ENCODE measurements around the gene ZNF493. TPM values are rescaled to one million over a fixed set of nuclear protein-coding genes. Genes with fewer than 3 reads are reported as not detected.

Gene ZNF493
- total RNA-seq, 2 donors from 2014 or later = 10.4 to 17.0 TPM

DNA sequence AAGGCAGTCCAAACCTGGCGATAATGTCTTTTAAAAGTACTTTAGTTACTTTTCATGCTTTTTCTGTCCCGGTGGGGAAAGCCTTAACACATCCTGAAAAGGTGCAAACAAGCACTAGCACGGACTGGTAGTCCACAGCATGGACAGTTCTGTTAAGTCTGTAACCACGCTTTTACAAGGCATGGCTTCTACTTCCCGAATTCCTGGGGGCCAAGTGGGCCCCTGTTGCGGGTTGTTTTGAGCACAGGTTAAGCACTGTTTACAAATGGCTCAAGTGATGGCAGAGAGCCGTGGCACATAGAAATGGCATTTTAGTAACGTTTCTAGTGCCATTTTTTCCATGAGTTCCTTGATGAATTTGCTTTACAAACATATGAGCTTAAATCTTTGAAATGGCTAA lies 37.6 kb downstream of the ZNF493 start:
- Mint-ChIP-seq H3K9me3 (peaks cover 26% of the 10 kb centered on the region), H3K36me3 (ENCODE audit: low read depth) (no peaks in the 10 kb centered on the region), H3K27ac (no peak overlapping the region)

DNA sequence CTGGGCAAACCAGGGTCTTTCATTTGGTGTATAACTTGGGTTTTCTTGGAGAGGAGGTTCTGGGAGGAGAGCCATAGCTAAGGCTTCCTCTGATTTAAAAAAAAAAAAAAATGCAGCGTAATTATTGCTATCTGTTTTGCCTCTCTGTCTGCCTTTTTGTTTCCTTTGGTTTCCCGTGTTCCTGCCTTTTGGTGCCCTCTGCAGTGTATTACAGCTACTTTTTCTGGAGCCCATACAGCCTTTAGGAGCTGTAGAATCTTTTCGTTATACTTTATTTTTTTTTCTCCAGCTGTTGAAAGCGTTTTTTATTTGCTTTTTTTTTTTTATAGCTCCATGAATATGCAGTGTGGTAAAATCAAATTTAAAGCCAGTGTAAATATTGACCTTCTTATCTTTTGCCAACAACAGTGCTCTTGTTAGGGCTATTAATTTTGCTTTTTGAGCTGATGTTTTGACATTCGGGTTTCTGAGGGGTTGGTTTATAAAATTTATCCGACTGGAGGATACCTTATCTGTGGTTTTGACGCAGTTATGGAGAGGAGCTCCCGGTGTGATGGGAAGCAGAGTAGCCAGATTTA lies 38.1 kb downstream of the ZNF493 start:
- no peak for ATAC-seq (replicated peaks)
- no peak overlapping the region for H3K27ac Mint-ChIP-seq
- peaks cover 32% of the 10 kb centered on the region for H3K9me3 Mint-ChIP-seq
- no peak overlapping the region for H3K4me3 Mint-ChIP-seq
- H3K4me1 Mint-ChIP-seq = no peaks in the 10 kb centered on the region
- H3K27me3 Mint-ChIP-seq = no peaks in the 10 kb centered on the region
- no peaks in the 10 kb centered on the region for H3K36me3 Mint-ChIP-seq (ENCODE audit: low read depth)

More for the DNA sequence above, 37.6 kb downstream of the ZNF493 start:
- H3K4me1 Mint-ChIP-seq = no peaks in the 10 kb centered on the region
- ATAC-seq (replicated peaks) = no peak
- H3K4me3 Mint-ChIP-seq = no peak overlapping the region
- no peaks in the 10 kb centered on the region for H3K27me3 Mint-ChIP-seq

DNA sequence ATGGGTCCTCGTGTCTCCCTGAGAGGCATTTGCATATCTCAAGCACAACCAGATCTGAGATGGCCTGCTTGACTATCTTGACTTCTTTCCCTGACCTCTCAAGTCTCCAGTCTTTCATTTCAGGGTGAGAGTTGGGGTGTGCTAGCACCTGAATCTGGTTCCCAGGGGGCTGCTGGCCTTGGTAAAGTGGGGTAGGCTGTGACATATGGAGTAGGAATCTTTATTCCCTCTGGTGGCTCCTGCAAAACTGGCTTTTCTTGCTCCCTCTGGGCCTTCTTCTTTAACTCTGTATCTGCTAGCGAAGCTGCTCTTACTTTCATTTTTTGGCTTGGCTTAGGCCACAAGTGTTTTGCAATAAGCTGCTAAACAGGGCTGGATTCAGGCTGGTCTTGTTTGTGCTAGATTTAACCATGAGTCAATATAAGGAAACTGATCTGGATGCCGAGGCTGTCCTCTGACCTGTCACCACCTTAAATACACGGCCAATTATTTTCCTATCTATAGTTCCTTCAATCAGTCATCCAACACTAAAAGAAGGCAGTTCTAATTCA lies 42.3 kb downstream of the ZNF493 start:
- Mint-ChIP-seq H3K27ac (no peak overlapping the region), H3K4me1 (no peaks in the 10 kb centered on the region), H3K9me3 (peaks cover 17% of the 10 kb centered on the region), H3K4me3 (no peak overlapping the region), H3K27me3 (no peaks in the 10 kb centered on the region), H3K36me3 (ENCODE audit: low read depth) (no peaks in the 10 kb centered on the region)
- ATAC-seq (replicated peaks) = no peak

DNA sequence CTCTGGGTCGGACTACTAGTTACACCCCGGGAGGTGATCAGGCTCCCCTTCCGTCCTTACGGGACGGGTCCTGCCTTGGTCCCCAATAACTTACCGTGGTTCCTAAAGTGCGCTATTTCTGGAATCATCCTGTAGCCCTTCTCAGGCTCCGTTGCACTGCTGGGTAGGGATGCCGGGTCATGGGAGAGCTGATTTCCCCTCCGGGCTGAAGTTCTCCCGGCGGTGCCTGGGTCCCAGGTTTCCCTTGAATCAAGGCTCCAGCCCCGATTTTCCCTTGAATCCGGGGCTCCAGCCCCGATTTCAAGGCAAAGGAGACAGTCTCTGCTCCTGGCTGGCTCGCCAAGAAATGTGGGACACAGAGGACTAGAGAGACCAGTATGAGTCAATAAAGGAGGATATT lies 43.4 kb downstream of the ZNF493 start:
- Mint-ChIP-seq H3K27ac (no peak overlapping the region), H3K4me3 (no peak overlapping the region), H3K9me3 (peaks cover 17% of the 10 kb centered on the region), H3K27me3 (no peaks in the 10 kb centered on the region), H3K4me1 (no peaks in the 10 kb centered on the region), H3K36me3 (ENCODE audit: low read depth) (no peaks in the 10 kb centered on the region)
- ATAC-seq (replicated peaks) = no peak

DNA sequence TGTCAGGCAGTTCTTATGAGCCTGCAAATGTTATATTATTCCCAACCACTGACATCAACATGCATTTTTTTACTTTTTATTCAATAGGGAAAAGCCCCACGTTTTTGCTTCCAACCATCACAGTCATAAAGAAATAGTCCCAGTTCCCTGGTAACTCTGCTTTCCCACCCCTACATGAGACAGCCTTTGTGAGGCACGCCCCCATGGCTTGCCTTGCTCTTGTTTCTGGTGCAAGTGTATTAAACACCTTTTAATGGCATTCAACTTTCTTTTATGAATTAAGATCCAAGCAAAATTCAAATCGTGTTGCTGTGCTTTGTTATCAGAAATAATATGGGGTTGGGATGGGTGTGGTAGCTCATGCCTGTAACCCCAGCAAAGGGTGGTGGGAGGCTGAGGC lies 54.3 kb downstream of the ZNF493 start:
- H3K36me3 Mint-ChIP-seq (ENCODE audit: low read depth) = peaks cover 6% of the 10 kb centered on the region
- H3K9me3 Mint-ChIP-seq = peaks cover 5% of the 10 kb centered on the region
- no peak overlapping the region for H3K4me3 Mint-ChIP-seq
- H3K27ac Mint-ChIP-seq = no peak overlapping the region
- ATAC-seq (replicated peaks) = no peak
- H3K27me3 Mint-ChIP-seq = no peaks in the 10 kb centered on the region
- H3K4me1 Mint-ChIP-seq = no peaks in the 10 kb centered on the region

DNA sequence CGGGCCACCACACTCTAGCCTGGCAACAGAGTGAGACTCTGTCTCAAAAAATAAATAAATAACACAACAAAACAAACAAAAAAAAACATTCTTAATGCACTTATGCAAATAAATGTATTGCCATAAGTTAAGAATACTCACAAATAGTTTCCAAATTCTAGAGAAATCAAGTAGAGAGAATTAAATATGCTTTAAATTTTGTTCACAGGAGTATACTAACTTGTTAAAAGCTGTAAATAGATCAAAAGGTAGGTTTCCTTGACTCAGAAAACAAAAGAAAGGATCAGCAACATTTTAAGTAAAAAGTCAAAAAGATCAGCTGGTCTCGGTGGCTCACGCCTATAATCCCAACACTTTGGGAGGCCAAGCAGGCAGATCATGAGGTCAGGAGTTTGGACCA lies 58.0 kb downstream of the ZNF493 start:
- peaks cover 6% of the 10 kb centered on the region for H3K36me3 Mint-ChIP-seq (ENCODE audit: low read depth)
- no peaks in the 10 kb centered on the region for H3K4me1 Mint-ChIP-seq
- H3K9me3 Mint-ChIP-seq = peaks cover 7% of the 10 kb centered on the region
- no peaks in the 10 kb centered on the region for H3K27me3 Mint-ChIP-seq
- ATAC-seq (replicated peaks) = no peak
- H3K27ac Mint-ChIP-seq = no peak overlapping the region
- H3K4me3 Mint-ChIP-seq = no peak overlapping the region

DNA sequence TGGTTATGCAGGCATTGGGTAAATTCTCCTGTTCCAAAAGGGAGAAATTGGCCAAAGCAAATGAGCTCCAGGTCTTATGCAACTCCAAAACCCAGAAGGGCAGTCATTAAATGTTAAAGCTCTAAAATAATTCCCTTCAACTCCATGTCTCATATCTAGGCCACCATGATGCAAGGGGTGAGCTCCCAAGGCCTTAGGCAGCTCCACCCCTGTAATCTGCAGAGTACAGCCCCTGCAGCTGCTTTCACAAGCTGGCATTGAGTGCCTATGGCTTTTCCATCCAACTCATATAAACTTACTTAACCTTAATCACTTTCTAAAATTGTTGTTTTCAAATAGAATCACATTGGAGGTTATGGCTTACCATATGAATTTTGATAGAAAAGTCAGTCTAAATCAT lies 63.8 kb downstream of the ZNF493 start:
- ATAC-seq (replicated peaks) = no peak
- Mint-ChIP-seq H3K27ac (no peak overlapping the region), H3K36me3 (ENCODE audit: low read depth) (peaks cover 5% of the 10 kb centered on the region), H3K4me1 (no peaks in the 10 kb centered on the region), H3K4me3 (no peak overlapping the region), H3K27me3 (peaks cover 7% of the 10 kb centered on the region), H3K9me3 (peaks cover 9% of the 10 kb centered on the region)

DNA sequence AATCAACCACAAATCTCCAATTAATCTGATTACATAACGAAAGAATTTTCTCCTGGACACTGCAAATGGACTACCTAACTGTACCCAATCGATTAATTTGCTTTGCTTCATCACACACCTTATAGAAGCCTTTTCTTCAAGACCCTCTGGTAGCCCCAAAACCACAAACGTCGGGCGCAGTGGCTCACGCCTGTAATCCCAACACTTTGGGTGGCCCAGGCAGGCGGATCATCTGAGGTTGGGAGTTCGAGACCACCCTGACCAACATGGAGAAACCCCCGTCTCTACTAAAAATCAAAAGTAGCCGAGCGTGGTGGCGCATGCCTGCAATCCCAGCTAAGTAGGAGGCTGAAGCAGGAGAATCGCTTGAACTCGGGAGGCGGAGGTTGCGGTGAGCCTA lies 65.6 kb downstream of the ZNF493 start:
- no peaks in the 10 kb centered on the region for H3K4me1 Mint-ChIP-seq

DNA sequence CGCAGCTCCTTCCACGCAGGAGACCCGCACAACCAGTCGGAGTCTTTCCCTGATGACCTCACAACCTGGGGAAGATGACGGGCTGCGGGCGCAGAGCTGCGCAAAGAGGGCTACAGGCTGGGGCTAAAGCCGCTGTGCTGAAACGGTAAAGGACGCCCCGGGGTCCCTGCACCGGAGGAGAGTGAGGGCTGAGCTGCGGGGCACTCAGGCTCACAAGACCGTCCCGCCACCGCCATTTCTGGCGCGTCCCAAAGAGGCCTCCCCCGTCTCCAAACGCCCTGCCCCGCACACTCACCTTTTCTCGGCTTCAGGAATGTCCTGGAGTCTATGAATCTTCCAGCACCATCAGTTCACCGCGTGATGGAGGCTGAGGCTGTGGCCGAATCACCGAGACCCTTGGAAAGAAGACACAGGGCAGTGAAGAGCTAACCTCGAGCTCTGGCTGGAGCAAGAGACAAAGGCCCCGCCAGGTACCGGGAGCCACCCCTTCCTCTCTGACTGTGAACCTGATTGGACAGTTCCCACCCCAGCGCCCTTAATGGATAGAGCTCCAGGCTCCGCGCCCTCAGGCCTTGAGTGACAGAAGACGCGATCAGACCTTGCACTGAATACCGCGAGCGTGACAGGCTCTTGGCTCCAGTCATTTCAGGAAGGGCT lies 66.6 kb downstream of the ZNF493 start:
- H3K27me3 Mint-ChIP-seq = peaks cover 7% of the 10 kb centered on the region
- H3K4me1 Mint-ChIP-seq = no peaks in the 10 kb centered on the region
- peak; percentile 99 for ATAC-seq (replicated peaks)
- peak overlapping the region; percentile 89 for H3K4me3 Mint-ChIP-seq
- peak overlapping the region; percentile 67 for H3K27ac Mint-ChIP-seq
- peaks cover 5% of the 10 kb centered on the region for H3K36me3 Mint-ChIP-seq (ENCODE audit: low read depth)
- H3K9me3 Mint-ChIP-seq = peaks cover 3% of the 10 kb centered on the region

More for the DNA sequence above, 65.6 kb downstream of the ZNF493 start:
- ATAC-seq (replicated peaks) = no peak
- Mint-ChIP-seq H3K27ac (no peak overlapping the region), H3K9me3 (peaks cover 7% of the 10 kb centered on the region), H3K36me3 (ENCODE audit: low read depth) (peaks cover 5% of the 10 kb centered on the region), H3K27me3 (peaks cover 7% of the 10 kb centered on the region), H3K4me3 (no peak overlapping the region)

DNA sequence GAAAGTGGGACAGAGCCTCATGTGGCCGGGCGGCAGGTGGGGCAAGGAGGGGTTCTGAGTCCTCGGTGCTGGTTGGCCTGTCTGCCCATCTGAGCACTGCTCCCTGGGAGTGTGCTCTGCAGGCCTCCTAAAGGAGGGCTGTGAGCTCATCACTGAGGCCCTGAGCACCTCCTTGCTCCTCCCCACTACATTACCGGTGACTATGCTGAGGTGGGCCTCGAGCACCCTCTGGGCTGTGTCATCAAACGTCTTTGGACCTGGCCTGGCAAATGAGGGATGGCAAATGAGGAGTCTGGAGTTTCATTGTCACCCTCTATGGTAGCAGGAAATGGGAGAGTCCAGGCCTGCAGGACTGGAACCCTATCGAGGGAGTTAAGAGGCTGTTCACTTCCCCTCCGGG lies 69.7 kb downstream of the ZNF493 start:
- no peak for ATAC-seq (replicated peaks)
- H3K4me3 Mint-ChIP-seq = no peak overlapping the region
- H3K4me1 Mint-ChIP-seq = no peaks in the 10 kb centered on the region
- H3K36me3 Mint-ChIP-seq (ENCODE audit: low read depth) = no peaks in the 10 kb centered on the region
- no peaks in the 10 kb centered on the region for H3K9me3 Mint-ChIP-seq
- H3K27me3 Mint-ChIP-seq = peaks cover 7% of the 10 kb centered on the region
- H3K27ac Mint-ChIP-seq = no peak overlapping the region

DNA sequence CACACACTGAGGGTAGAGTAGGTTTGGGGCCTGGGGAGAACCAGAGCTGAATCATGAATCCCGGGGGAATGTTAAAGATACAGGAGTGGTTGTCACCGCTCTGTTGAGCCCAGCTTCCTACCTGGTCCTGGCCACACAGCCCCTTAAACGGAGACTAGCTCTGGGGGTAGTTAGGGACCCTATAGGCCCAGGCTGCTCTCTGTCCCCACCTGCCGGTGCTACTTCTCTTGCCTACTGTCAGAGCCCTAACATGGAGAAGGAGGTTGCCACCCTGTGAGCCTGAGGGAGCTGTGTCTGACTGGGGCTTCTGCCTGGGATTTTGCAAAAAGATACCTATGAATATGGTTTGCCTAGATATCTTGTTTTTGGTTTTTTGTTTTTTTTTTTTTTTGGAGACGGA lies 71.9 kb downstream of the ZNF493 start:
- H3K27ac Mint-ChIP-seq = no peak overlapping the region
- peaks cover 4% of the 10 kb centered on the region for H3K27me3 Mint-ChIP-seq
- no peaks in the 10 kb centered on the region for H3K9me3 Mint-ChIP-seq
- no peaks in the 10 kb centered on the region for H3K36me3 Mint-ChIP-seq (ENCODE audit: low read depth)
- H3K4me3 Mint-ChIP-seq = no peak overlapping the region
- no peaks in the 10 kb centered on the region for H3K4me1 Mint-ChIP-seq
- no peak for ATAC-seq (replicated peaks)

DNA sequence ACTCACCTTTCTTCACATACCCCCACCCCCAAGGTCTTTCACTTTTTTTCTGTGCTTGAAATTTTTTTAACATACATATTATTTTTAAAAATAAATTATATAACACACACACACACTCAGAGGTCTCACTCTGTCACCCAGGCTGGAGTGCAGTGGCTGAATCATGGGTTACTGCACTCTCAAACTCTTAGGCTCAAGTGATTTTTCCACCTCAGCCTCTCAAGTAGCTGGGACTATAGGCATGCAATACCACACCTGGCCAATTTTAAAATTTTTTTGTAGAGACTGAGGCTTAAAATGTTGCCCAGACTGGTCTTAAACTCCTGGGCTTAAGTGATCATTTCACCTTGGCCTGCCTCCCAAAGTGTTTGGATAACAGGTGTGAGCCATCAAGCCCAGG lies 75.6 kb downstream of the ZNF493 start:
- Mint-ChIP-seq H3K27ac (no peak overlapping the region), H3K36me3 (ENCODE audit: low read depth) (no peaks in the 10 kb centered on the region), H3K4me3 (no peak overlapping the region), H3K4me1 (no peaks in the 10 kb centered on the region), H3K27me3 (no peaks in the 10 kb centered on the region), H3K9me3 (no peaks in the 10 kb centered on the region)
- ATAC-seq (replicated peaks) = no peak

DNA sequence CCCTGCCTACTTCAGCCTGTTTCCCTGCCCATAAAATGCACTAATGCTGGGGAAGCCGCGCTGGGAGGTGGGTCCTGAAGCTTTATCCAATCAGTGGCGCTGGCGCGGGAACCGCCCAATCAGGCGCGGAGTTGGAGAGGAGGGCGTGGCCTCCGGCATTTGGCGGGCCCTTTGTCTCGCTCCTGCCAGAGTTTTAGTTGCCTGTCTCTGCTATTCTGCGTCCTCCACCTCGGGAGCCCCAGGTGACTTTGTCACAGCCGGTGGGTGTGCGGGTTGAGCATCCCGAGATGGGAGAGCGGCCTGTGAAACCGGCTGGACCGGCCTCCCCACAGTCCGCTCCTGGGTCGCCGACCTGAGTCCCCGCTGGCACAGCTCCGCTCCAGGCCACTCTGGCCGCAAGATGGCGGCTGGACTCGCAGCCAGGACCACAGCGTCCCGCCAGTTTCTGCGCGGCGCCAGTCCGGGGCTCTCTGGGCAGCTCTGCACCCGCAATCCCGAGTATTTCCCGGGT lies 77.8 kb downstream of the ZNF493 start:
- Mint-ChIP-seq H3K4me1 (no peaks in the 10 kb centered on the region), H3K9me3 (no peaks in the 10 kb centered on the region), H3K36me3 (ENCODE audit: low read depth) (no peaks in the 10 kb centered on the region), H3K27ac (no peak overlapping the region), H3K27me3 (no peaks in the 10 kb centered on the region), H3K4me3 (peak overlapping the region; percentile 76)
- ATAC-seq (replicated peaks) = peak; percentile 100

Measured in activated T-helper 17 cell treated with anti-CD3 and anti-CD28 coated beads, Interleukin-2, amount 50 U/mL, for 72 hours (primary cell).